ENCODE measurements around the gene LIN9.

DNA sequence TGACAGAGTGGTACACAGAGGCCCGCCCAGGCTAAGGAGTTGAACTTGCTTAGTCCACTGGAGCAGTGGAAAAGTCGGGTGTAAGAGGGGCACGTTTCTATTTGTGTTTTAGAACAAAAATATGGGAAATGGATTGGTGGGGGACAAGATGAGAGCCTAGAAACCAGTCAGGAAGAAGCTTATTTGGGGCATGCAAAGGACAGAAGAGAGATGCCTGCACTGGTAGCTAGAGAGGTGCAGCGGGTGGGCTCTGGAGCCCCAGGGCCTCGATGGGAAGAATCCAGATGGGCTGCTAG lies 1.2 kb upstream of the LIN9 start:
- no peak for TF ChIP-seq CTCF (conservative IDR thresholded peaks at IDR 0.05; ENCODE audit: low read depth in 2 of 2)
- no peak for TF ChIP-seq POLR2AphosphoS5 (IDR thresholded peaks at IDR 0.05; ENCODE audit: low read depth)
- TF ChIP-seq NANOG (IDR thresholded peaks at IDR 0.05; ENCODE audit: borderline replicate concordance) = no peak
- TF ChIP-seq CREB1 (CRISPR knock-in tag; IDR thresholded peaks at IDR 0.05; ENCODE audit: low read depth) = no peak
- no peak for TF ChIP-seq EZH2 (IDR thresholded peaks at IDR 0.05; ENCODE audit: low read depth, unreplicated experiment)
- TF ChIP-seq, protein P1, sequence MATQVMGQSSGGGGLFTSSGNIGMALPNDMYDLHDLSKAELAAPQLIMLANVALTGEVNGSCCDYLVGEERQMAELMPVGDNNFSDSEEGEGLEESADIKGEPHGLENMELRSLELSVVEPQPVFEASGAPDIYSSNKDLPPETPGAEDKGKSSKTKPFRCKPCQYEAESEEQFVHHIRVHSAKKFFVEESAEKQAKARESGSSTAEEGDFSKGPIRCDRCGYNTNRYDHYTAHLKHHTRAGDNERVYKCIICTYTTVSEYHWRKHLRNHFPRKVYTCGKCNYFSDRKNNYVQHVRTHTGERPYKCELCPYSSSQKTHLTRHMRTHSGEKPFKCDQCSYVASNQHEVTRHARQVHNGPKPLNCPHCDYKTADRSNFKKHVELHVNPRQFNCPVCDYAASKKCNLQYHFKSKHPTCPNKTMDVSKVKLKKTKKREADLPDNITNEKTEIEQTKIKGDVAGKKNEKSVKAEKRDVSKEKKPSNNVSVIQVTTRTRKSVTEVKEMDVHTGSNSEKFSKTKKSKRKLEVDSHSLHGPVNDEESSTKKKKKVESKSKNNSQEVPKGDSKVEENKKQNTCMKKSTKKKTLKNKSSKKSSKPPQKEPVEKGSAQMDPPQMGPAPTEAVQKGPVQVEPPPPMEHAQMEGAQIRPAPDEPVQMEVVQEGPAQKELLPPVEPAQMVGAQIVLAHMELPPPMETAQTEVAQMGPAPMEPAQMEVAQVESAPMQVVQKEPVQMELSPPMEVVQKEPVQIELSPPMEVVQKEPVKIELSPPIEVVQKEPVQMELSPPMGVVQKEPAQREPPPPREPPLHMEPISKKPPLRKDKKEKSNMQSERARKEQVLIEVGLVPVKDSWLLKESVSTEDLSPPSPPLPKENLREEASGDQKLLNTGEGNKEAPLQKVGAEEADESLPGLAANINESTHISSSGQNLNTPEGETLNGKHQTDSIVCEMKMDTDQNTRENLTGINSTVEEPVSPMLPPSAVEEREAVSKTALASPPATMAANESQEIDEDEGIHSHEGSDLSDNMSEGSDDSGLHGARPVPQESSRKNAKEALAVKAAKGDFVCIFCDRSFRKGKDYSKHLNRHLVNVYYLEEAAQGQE (IDR thresholded peaks at IDR 0.05; ENCODE audit: unreplicated experiment) = no peak
- TF ChIP-seq EZH2phosphoT487 (IDR thresholded peaks at IDR 0.05; ENCODE audit: unreplicated experiment) = no peak
- no peak for TF ChIP-seq JUNB (IDR thresholded peaks at IDR 0.05; ENCODE audit: unreplicated experiment)
- no peak for TF ChIP-seq ZNF331 (CRISPR knock-in tag; IDR thresholded peaks at IDR 0.05; ENCODE audit: low read depth)

Data from GM23338 (cell line).